Measurements from ENCODE around the gene RBP5.

RBP5 gene

GRCh38 chr12:7089196-7089871, 39.4 kb downstream of the RBP5 start:
- Mint-ChIP-seq H3K27me3 (no peaks in the 10 kb centered on the region), H3K36me3 (no peaks in the 10 kb centered on the region), H3K4me3 (no peak overlapping the region), H3K9me3 (no peaks in the 10 kb centered on the region), H3K27ac (no peak overlapping the region), H3K4me1 (peaks cover 10% of the 10 kb centered on the region)

- Mint-ChIP-seq H3K27me3 (no peaks in the 10 kb centered on the region), H3K9me3 (peaks cover 6% of the 10 kb centered on the region), H3K36me3 (no peaks in the 10 kb centered on the region), H3K4me3 (no peak overlapping the region), H3K4me1 (no peaks in the 10 kb centered on the region), H3K27ac (no peak overlapping the region)
Observed at GRCh38 chr12:7083125-7083524, 45.6 kb downstream of the RBP5 start.

- no peak overlapping the region for H3K27ac Mint-ChIP-seq
- no peak overlapping the region for H3K4me3 Mint-ChIP-seq
- H3K27me3 Mint-ChIP-seq, result no peaks in the 10 kb centered on the region
- no peaks in the 10 kb centered on the region for H3K4me1 Mint-ChIP-seq
- H3K9me3 Mint-ChIP-seq, result peaks cover 6% of the 10 kb centered on the region
- H3K36me3 Mint-ChIP-seq, result no peaks in the 10 kb centered on the region
Observed at GRCh38 chr12:7081037-7081436, 47.7 kb downstream of the RBP5 start.

GRCh38 chr12:7079826-7080125, 48.9 kb downstream of the RBP5 start:
- Mint-ChIP-seq H3K9me3 (peaks cover 6% of the 10 kb centered on the region), H3K27me3 (no peaks in the 10 kb centered on the region), H3K36me3 (no peaks in the 10 kb centered on the region), H3K4me1 (no peaks in the 10 kb centered on the region), H3K27ac (no peak overlapping the region), H3K4me3 (no peak overlapping the region)

- H3K27me3 Mint-ChIP-seq, result no peaks in the 10 kb centered on the region
- H3K27ac Mint-ChIP-seq, result no peak overlapping the region
- H3K36me3 Mint-ChIP-seq, result no peaks in the 10 kb centered on the region
- peaks cover 3% of the 10 kb centered on the region for H3K9me3 Mint-ChIP-seq
- H3K4me1 Mint-ChIP-seq, result no peaks in the 10 kb centered on the region
- no peak overlapping the region for H3K4me3 Mint-ChIP-seq
Observed at GRCh38 chr12:7078163-7078562, 50.5 kb downstream of the RBP5 start.

GRCh38 chr12:7076493-7076892, 52.2 kb downstream of the RBP5 start:
- Mint-ChIP-seq H3K36me3 (no peaks in the 10 kb centered on the region), H3K4me1 (no peaks in the 10 kb centered on the region), H3K4me3 (no peak overlapping the region), H3K27ac (no peak overlapping the region), H3K27me3 (no peaks in the 10 kb centered on the region), H3K9me3 (no peaks in the 10 kb centered on the region)

- Mint-ChIP-seq H3K4me3 (no peak overlapping the region), H3K4me1 (no peaks in the 10 kb centered on the region), H3K36me3 (no peaks in the 10 kb centered on the region), H3K9me3 (no peaks in the 10 kb centered on the region), H3K27ac (no peak overlapping the region), H3K27me3 (no peaks in the 10 kb centered on the region)
Observed at GRCh38 chr12:7075939-7076338, 52.8 kb downstream of the RBP5 start.

GRCh38 chr12:7075518-7075917, 53.2 kb downstream of the RBP5 start:
- Mint-ChIP-seq H3K27ac (no peak overlapping the region), H3K4me1 (no peaks in the 10 kb centered on the region), H3K9me3 (no peaks in the 10 kb centered on the region), H3K4me3 (no peak overlapping the region), H3K27me3 (no peaks in the 10 kb centered on the region), H3K36me3 (no peaks in the 10 kb centered on the region)

GRCh38 chr12:7073946-7074345, 54.7 kb downstream of the RBP5 start:
- no peaks in the 10 kb centered on the region for H3K27me3 Mint-ChIP-seq
- no peak overlapping the region for H3K27ac Mint-ChIP-seq
- no peaks in the 10 kb centered on the region for H3K9me3 Mint-ChIP-seq
- no peaks in the 10 kb centered on the region for H3K4me1 Mint-ChIP-seq
- H3K36me3 Mint-ChIP-seq, result no peaks in the 10 kb centered on the region
- H3K4me3 Mint-ChIP-seq, result no peak overlapping the region
